Transverse colon (tissue), 4 donors: Measurements from ENCODE around the gene MCM3.

Source experiments
- CTCF ChIP-seq, 5 experiments: fragments of 200-600 bp in 3 of 5; fragments of 450-650 bp in 2 of 5; sonication (generic) in 3 of 5; IDR thresholded peaks; 1 replicate in 2 of 5; 2 replicates in 3 of 5; pipeline ENCODE4 v1.5.1; 2016 to 2017; ENCODE audit warnings: antibody characterized with exemption in 5 of 5, inconsistent platforms in 3 of 5, mild to moderate bottlenecking in 2 of 5, moderate library complexity in 1 of 5
- EP300 ChIP-seq: sonication (generic); formaldehyde crosslinking; IDR thresholded peaks from one replicate; pipeline ENCODE4 v1.6.1; 2017; ENCODE audit warnings: antibody characterized with exemption, low read depth
- POLR2A ChIP-seq: fragments of 450-650 bp; IDR thresholded peaks from one replicate; pipeline ENCODE4 v1.6.1; 2016; ENCODE audit warnings: antibody characterized with exemption, mild to moderate bottlenecking, moderate library complexity
- POLR2AphosphoS5 ChIP-seq, 3 donors: sonication (generic); formaldehyde crosslinking; IDR thresholded peaks; one replicate each; pipeline ENCODE4 v1.6.1; 2016; ENCODE audit warnings: antibody characterized with exemption in 3 of 3

DNA sequence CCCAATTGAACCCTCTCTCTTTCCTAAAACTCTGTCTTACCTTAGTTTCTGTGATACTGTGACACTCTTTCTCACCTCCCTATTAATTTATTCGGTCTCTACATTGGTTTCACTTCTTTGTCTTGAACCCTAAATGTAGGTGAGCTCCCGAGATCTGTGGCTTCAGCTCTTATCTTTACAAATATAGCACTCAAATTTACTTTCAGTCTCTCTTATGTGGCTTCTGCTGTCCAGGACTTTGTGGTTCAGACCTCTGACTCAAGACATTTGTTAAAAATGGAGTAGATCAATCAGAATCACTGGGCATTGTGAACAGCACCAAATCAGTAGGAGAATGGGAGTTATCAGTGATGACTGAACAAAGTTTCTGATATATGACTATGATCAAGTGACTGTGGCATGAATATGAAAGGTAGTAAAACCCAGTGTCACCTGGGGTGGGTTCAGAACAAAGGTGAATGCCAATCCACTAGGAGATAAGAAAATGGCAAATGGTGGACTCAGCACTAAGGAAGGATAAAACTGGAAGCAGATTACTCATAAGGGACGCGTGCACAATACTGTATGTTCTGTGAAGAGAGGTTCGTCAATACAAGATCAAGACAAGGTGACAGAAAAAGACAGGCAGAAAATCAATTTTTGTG is 67.5 kb downstream of the MCM3 start:
- TF ChIP-seq CTCF (IDR thresholded peaks at IDR 0.05) (no peak), POLR2A (no peak), POLR2AphosphoS5 (IDR thresholded peaks at IDR 0.05) (no peak), EP300 (no peak)
